MCF 10A (cell line): ENCODE data around the gene TH. TPM values are rescaled to one million over a fixed set of nuclear protein-coding genes. Genes with fewer than 3 reads are reported as not detected.
A peak's percentile ranks its signal among the peaks of the same experiment; 100 is the strongest.
"Not testable (repeated sequence)": the region's sequence is repeated elsewhere in the genome, so short reads cannot be mapped to it uniquely, and the experiment has no call there.

Source experiments
- BruUV-seq: library from RNA; stranded (reverse); fragments of 400-500 nt; replicated peaks from 2 replicates; lab custom pipeline; 2021; lab: Mats Ljungman, UMichigan
- CTCF ChIA-PET: fragments of 300-600 bp; sonication (Branson Sonifier 250); formaldehyde crosslinking; extraction: SDS; loops from one replicate; lab custom pipeline; 2021; ENCODE audit warnings: antibody characterized with exemption, inconsistent platforms; lab: Yijun Ruan, JAX
- POLR2A ChIA-PET: fragments of 300-600, 350-650 bp; sonication (Branson Sonifier 250); formaldehyde crosslinking; extraction: SDS; loops from one replicate; lab custom pipeline; 2020; ENCODE audit warnings: antibody characterized with exemption, inconsistent platforms; lab: Yijun Ruan, JAX
- DNase-seq: peaks from one replicate; pipeline ENCODE4 v3.0.0-alpha.2; 2018; ENCODE audit not compliant: unreplicated experiment
- H3K27ac Mint-ChIP-seq: one replicate; pipeline ENCODE4 v1.8.0; 2022; ENCODE audit warnings: mild to moderate bottlenecking, low read depth, mixed read lengths; ENCODE audit not compliant: unreplicated experiment
- H3K27me3 Mint-ChIP-seq: one replicate; pipeline ENCODE4 v1.8.0; 2022; ENCODE audit warnings: mixed read lengths; ENCODE audit not compliant: insufficient read depth, unreplicated experiment
- H3K36me3 Mint-ChIP-seq: one replicate; pipeline ENCODE4 v1.8.0; 2022; ENCODE audit warnings: mild to moderate bottlenecking, moderate library complexity, mixed read lengths; ENCODE audit not compliant: insufficient read depth, unreplicated experiment
- H3K4me1 Mint-ChIP-seq: one replicate; pipeline ENCODE4 v1.8.0; 2022; ENCODE audit warnings: mixed read lengths; ENCODE audit not compliant: insufficient read depth, unreplicated experiment
- H3K4me3 Mint-ChIP-seq: one replicate; pipeline ENCODE4 v1.8.0; 2022; ENCODE audit warnings: mild to moderate bottlenecking, moderate library complexity, mixed read lengths; ENCODE audit not compliant: unreplicated experiment
- H3K9me3 Mint-ChIP-seq: one replicate; pipeline ENCODE4 v1.8.0; 2022; ENCODE audit warnings: mixed read lengths; ENCODE audit not compliant: unreplicated experiment
- intact Hi-C: fragments of 100-400 bp; cut with micrococcal nuclease; formaldehyde crosslinking; loops from 2 replicates; pipeline ENCODE4 v1.14.1; 2022
- total RNA-seq: library from RNA; stranded (reverse); gene quantifications from 2 replicates; pipeline ENCODE4 v1.2.3, GENCODE V29; 2022
- TF ChIP-seq, protein P1 (sequence below): fragments of 200-600 bp; IDR thresholded peaks from one replicate; pipeline ENCODE4 v1.8.0; 2022; ENCODE audit warnings: antibody characterized with exemption, mild to moderate bottlenecking; ENCODE audit not compliant: unreplicated experiment

The TH gene
- total RNA-seq, 1 experiment from 2014 or later = 1.1 TPM

- Mint-ChIP-seq H3K27me3 (no peaks in the 10 kb centered on the region), H3K9me3 (no peaks in the 10 kb centered on the region), H3K36me3 (no peaks in the 10 kb centered on the region), H3K4me3 (peak overlapping the region; percentile 52), H3K4me1 (peaks cover 46% of the 10 kb centered on the region), H3K27ac (peak overlapping the region; percentile 69)
- intact Hi-C loops = no loop called here
- no peak for DNase-seq
- TF ChIP-seq, protein P1, sequence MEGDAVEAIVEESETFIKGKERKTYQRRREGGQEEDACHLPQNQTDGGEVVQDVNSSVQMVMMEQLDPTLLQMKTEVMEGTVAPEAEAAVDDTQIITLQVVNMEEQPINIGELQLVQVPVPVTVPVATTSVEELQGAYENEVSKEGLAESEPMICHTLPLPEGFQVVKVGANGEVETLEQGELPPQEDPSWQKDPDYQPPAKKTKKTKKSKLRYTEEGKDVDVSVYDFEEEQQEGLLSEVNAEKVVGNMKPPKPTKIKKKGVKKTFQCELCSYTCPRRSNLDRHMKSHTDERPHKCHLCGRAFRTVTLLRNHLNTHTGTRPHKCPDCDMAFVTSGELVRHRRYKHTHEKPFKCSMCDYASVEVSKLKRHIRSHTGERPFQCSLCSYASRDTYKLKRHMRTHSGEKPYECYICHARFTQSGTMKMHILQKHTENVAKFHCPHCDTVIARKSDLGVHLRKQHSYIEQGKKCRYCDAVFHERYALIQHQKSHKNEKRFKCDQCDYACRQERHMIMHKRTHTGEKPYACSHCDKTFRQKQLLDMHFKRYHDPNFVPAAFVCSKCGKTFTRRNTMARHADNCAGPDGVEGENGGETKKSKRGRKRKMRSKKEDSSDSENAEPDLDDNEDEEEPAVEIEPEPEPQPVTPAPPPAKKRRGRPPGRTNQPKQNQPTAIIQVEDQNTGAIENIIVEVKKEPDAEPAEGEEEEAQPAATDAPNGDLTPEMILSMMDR = no peak
- ChIA-PET CTCF (interaction anchor here (1.3 to 1.4 kb wide), 2 partner anchors 29 to 240 kb away, joined by 3 to 4 read pairs; no protein-coding TSS in a partner anchor), POLR2A (interaction anchor here (1.0 kb wide), 1 partner anchor 645 kb away, joined by 3 read pairs; no protein-coding TSS in a partner anchor)
- no TSS peak for BruUV-seq
Measured at GRCh38 chr11:2180347-2180746, 8.7 kb upstream of the TH start.

- Mint-ChIP-seq H3K9me3 (no peaks in the 10 kb centered on the region), H3K36me3 (no peaks in the 10 kb centered on the region), H3K27me3 (no peaks in the 10 kb centered on the region), H3K27ac (peak overlapping the region; percentile 44), H3K4me3 (no peak overlapping the region), H3K4me1 (peaks cover 41% of the 10 kb centered on the region)
- TF ChIP-seq, protein P1 = no peak
- POLR2A ChIA-PET = interaction anchor here (1.0 kb wide), 1 partner anchor 221 kb away, joined by 4 read pairs; the partner anchor contains the start of gene TSSC4
- intact Hi-C loops = loop anchor here (5.0 kb wide), 1 partner anchor 723 kb away; a partner anchor contains a TSS
- no TSS peak for BruUV-seq
- CTCF ChIA-PET = interaction anchor here (0.8 to 1.6 kb wide), 3 partner anchors 15 to 240 kb away, joined by 3 to 7 read pairs (median 4); no protein-coding TSS in a partner anchor
- no peak for DNase-seq
Measured at GRCh38 chr11:2179516-2179915, 7.9 kb upstream of the TH start.

DNA sequence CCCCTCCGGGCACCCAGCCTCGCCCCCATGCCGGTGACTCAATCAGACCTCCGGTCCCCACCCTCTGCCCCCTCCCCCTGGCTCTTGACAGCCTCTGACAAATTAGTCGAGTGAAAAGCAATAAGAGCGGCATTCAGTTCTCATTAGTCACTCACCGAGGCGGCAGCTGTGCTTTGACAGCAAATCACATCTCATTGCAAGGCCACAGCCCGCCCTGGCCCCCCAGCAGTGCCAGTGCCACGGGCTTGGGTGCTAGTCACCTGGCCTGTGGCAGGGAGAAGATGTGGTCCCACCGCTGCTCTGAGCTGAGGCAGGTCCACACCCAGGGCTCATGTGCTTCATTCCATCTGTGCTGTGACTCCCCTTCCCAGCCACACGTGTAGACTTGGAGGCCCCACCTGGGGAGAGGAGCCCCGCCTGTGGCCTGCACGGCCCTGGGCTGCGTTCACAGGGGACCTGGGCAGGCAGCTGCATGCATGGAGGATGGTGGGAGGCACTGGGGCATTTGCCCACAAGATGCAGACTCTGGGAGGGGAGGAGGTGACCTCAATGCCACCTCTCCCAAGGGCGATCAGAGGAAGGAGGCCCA, 7.4 kb upstream of the TH start:
- intact Hi-C loops = loop anchor here (5.0 kb wide), 1 partner anchor 723 kb away; a partner anchor contains a TSS

DNA sequence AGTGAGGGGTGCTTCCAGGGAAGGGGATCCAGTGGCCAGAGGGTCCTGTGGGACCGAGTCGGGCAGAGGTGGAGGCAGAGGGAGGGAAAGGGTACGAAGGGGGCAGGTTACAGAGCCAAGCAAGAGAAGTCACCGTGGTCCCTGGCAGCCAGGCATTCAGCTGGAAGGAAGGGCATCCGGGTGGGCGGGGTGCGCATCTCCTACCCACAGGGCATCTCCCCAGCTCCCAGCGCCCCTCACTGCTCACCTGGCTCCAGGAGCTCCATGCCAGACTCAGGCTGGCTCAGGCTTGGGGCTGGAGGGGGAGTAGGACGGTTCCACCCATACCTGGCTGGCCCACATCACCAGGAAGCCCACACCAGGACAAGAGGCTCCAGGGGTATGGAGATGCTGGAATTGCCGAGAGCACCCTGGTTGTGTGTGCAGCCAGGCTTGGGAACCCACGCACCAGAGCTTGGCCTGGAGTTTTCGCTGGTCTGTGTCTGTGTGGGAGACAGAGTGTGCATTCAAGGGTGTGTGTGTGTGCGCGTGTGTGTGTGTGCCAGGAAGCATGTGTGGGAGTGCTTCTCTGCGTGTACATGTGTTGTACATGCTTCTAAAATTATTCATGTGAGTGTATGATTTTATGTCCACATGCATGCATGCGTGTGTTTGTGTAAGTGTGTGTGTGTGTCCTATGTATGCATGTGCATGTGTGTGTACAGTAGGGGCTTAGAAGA, 6.6 kb upstream of the TH start:
- not testable (repeated sequence) for BruUV-seq, H3K4me3 Mint-ChIP-seq, H3K27me3 Mint-ChIP-seq, H3K9me3 Mint-ChIP-seq, DNase-seq, H3K36me3 Mint-ChIP-seq
- Mint-ChIP-seq H3K27ac (peak overlapping the region; percentile 44), H3K4me1 (peaks cover 40% of the 10 kb centered on the region)
- POLR2A ChIA-PET = interaction anchor here (0.9 to 1.0 kb wide), 2 partner anchors 222 to 751 kb away, joined by 3 to 4 read pairs; partner anchors contain the start of genes PHLDA2 and TSSC4
- intact Hi-C loops = loop anchor here (5.0 kb wide), 1 partner anchor 724 kb away; a partner anchor contains a TSS
- CTCF ChIA-PET = interaction anchor here (0.6 to 1.6 kb wide), 3 partner anchors 16 to 526 kb away, joined by 4 to 7 read pairs (median 6); no protein-coding TSS in a partner anchor

More for the DNA sequence above, 7.4 kb upstream of the TH start:
- H3K36me3 Mint-ChIP-seq = no peaks in the 10 kb centered on the region
- ChIA-PET POLR2A (interaction anchor here (0.9 to 1.0 kb wide), 2 partner anchors 222 to 750 kb away, joined by 3 to 4 read pairs; partner anchors contain the start of genes PHLDA2 and TSSC4), CTCF (interaction anchor here (0.8 to 1.6 kb wide), 2 partner anchors 15 to 241 kb away, joined by 4 to 7 read pairs; no protein-coding TSS in a partner anchor)
- H3K4me3 Mint-ChIP-seq = no peak overlapping the region
- peaks cover 40% of the 10 kb centered on the region for H3K4me1 Mint-ChIP-seq
- H3K27me3 Mint-ChIP-seq = no peaks in the 10 kb centered on the region
- H3K27ac Mint-ChIP-seq = peak overlapping the region; percentile 44
- H3K9me3 Mint-ChIP-seq = no peaks in the 10 kb centered on the region
- no TSS peak for BruUV-seq
- TF ChIP-seq, protein P1 = no peak
- DNase-seq = peak; percentile 79
